Measurements from ENCODE around the gene GPS1. TPM values are rescaled to one million over a fixed set of nuclear protein-coding genes. Genes with fewer than 3 reads are reported as not detected.

The GPS1 gene
- total and polyA plus RNA-seq, 10 of the 15 experiments (the other 5 are each of a cell fraction or from before 2014, with no cell fraction given): 2.2 to 146 (median 77.7) TPM

DNA sequence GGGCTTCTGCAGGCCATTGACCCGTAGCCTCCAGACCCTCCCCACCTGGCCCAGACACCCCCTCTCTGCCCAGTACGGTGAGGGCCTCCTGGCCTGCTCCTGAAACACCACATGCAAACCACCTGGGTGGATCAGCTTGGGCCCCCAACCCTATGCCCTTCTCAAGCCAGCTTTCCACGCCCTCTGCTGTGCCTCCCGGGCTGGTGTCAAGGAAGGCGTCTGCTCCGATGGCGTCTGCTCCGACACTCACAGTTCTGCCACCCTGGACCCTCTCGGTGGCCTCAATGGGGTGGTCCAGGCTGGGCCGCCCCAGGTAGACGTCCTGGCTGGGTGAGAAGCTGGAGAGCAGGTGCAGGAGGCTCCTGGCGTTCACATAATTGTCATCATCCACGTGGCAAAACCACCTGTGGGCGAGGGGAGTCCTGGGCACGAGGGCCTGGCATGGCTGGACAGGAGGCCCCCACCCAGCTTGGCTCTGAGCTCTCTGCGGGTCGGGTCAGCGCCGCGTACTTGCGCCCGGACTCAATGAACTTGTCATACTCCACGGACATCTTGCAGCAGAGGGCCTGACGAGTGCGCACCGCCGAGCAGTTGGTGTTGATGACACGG is 1.4 kb upstream of the GPS1 start:
- H3K27me3 ChIP-seq (replicated peaks in 1 of 2; ENCODE audit: control insufficient read depth in 2 of 2, insufficient read depth in 2 of 2, low read length in 1 of 2): no peaks in the 10 kb centered on the region
- in situ Hi-C loops (cut with MboI): no loop called here
- DNase-seq (ENCODE audit: low read depth, low spot score) (no peak), FAIRE-seq (no peak), ATAC-seq (no peak)
- H3K9me3 ChIP-seq (replicated peaks; ENCODE audit: control insufficient read depth, insufficient read depth, low read length): no peaks in the 10 kb centered on the region
- TF ChIP-seq NR2F1 (conservative IDR thresholded peaks at IDR 0.05): no peak
- TF ChIP-seq RAD51 (IDR thresholded peaks at IDR 0.05): no peak
- no peak for TF ChIP-seq SP1 (IDR thresholded peaks at IDR 0.05; ENCODE audit: low read depth, low read length)
- TF ChIP-seq, protein P1, sequence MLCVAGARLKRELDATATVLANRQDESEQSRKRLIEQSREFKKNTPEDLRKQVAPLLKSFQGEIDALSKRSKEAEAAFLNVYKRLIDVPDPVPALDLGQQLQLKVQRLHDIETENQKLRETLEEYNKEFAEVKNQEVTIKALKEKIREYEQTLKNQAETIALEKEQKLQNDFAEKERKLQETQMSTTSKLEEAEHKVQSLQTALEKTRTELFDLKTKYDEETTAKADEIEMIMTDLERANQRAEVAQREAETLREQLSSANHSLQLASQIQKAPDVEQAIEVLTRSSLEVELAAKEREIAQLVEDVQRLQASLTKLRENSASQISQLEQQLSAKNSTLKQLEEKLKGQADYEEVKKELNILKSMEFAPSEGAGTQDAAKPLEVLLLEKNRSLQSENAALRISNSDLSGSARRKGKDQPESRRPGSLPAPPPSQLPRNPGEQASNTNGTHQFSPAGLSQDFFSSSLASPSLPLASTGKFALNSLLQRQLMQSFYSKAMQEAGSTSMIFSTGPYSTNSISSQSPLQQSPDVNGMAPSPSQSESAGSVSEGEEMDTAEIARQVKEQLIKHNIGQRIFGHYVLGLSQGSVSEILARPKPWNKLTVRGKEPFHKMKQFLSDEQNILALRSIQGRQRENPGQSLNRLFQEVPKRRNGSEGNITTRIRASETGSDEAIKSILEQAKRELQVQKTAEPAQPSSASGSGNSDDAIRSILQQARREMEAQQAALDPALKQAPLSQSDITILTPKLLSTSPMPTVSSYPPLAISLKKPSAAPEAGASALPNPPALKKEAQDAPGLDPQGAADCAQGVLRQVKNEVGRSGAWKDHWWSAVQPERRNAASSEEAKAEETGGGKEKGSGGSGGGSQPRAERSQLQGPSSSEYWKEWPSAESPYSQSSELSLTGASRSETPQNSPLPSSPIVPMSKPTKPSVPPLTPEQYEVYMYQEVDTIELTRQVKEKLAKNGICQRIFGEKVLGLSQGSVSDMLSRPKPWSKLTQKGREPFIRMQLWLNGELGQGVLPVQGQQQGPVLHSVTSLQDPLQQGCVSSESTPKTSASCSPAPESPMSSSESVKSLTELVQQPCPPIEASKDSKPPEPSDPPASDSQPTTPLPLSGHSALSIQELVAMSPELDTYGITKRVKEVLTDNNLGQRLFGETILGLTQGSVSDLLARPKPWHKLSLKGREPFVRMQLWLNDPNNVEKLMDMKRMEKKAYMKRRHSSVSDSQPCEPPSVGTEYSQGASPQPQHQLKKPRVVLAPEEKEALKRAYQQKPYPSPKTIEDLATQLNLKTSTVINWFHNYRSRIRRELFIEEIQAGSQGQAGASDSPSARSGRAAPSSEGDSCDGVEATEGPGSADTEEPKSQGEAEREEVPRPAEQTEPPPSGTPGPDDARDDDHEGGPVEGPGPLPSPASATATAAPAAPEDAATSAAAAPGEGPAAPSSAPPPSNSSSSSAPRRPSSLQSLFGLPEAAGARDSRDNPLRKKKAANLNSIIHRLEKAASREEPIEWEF (IDR thresholded peaks at IDR 0.05; ENCODE audit: insufficient replicate concordance, low read depth, low read length): no peak
- no peak for TF ChIP-seq TBL1XR1 (IDR thresholded peaks at IDR 0.05; ENCODE audit: low read depth, low read length)
- ChIA-PET POLR2A (interaction anchor here (1.0 to 1.5 kb wide), 3 partner anchors 12 to 27 kb away, joined by 3 to 4 read pairs (median 3); partner anchors contain the start of genes CENPX, DCXR and LRRC45), SMC1A (ENCODE audit: uncharacterized antibody, unreplicated experiment) (interaction anchor here (1.2 kb wide), 1 partner anchor 27 kb away, joined by 4 read pairs; the partner anchor contains the start of genes CENPX and LRRC45), CTCF (interaction anchor here (0.9 to 1.7 kb wide), 3 partner anchors 11 to 14 kb away, joined by 3 to 7 read pairs (median 4); partner anchors contain the start of gene DCXR), RAD21 (ENCODE audit: unreplicated experiment) (interaction anchor here (1.3 kb wide), 1 partner anchor 12 kb away, joined by 4 read pairs; the partner anchor contains the start of gene DCXR)
- H3K4me2 ChIP-seq (ENCODE audit: control insufficient read depth, insufficient read depth): peak overlapping the region; percentile 90
- no peak overlapping the region for H3K9ac ChIP-seq (ENCODE audit: control insufficient read depth, insufficient read depth, low read length)
- no TSS peak for BruUV-seq (replicated peaks)
- intact Hi-C loops (cut with micrococcal nuclease; ENCODE audit: unreplicated experiment): loop anchor here (5.0 kb wide), 1 partner anchor 47 kb away; the partner anchor contains the start of gene FASN
- peaks cover 14% of the 10 kb centered on the region for H3K79me2 ChIP-seq (ENCODE audit: control insufficient read depth, insufficient read depth, low read length)
- H3K27ac ChIP-seq (ENCODE audit: control insufficient read depth, insufficient read depth): no peak overlapping the region
- peaks cover 0 to 5% of the 10 kb centered on the region in 2 experiments; a peak in 3 of 4 replicates for H3K36me3 ChIP-seq (ENCODE audit: control insufficient read depth in 2 of 2, insufficient read depth in 2 of 2, low read length in 1 of 2)
- peak overlapping the region; percentile 71; the same call in 1 of the 2 replicates for H3K4me3 ChIP-seq
- 88% methylated on average over 25 of the region's 28 CpGs for WGBS (ENCODE audit: insufficient coverage, insufficient replicate concordance, low lambda C conversion rate, missing lambda C conversion rate)
- no peak overlapping the region for H2AFZ ChIP-seq (ENCODE audit: control insufficient read depth, low read depth, low read length)
- peaks cover 4% of the 10 kb centered on the region for H3K4me1 ChIP-seq (ENCODE audit: control insufficient read depth, insufficient read depth, low read length)
- H4K20me1 ChIP-seq (ENCODE audit: control insufficient read depth, insufficient read depth): no peaks in the 10 kb centered on the region
